ENCODE results near the gene GIMAP2. TPM values are rescaled to one million over a fixed set of nuclear protein-coding genes. Genes with fewer than 3 reads are reported as not detected.

Gene GIMAP2
- total RNA-seq, 1 experiment from 2014 or later: 3.9 TPM

DNA sequence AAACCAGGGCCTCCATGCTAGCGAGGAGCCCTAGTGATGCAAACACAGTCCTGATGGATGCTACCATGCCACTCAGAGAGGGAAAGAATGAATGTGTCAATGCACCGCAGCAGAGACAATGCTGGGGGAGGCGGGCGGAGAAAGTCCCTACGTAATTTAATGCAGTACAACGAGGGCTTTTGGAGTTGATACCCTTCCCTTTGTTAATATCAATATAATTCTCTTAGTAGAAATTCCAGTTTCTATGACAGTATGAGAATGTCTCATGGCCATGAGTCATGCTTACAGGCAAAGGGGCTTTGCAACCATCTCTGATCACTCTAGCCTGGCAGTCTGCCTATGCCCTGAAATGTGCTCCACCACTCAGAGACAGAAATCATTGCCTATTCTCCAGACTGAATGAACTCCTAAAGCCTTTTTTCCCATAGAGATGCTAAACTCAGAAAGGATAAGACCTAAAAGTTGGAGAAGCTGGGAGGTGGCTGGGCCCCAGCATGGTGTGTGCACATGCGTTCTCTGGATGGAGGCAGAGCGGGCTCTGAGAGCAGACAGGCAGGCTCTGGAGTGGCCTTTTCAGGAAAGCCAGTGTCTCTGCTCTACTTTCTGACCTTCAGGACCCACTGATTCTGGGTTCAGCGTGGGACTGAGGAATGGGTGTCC lies 20.3 kb upstream of the GIMAP2 start:
- no peaks in the 10 kb centered on the region for H3K4me1 Mint-ChIP-seq (ENCODE audit: low read depth, unreplicated experiment)
- H3K4me3 Mint-ChIP-seq (ENCODE audit: low read depth, unreplicated experiment): no peak overlapping the region
- peaks cover 29% of the 10 kb centered on the region for H3K27me3 Mint-ChIP-seq (ENCODE audit: unreplicated experiment)
- no peaks in the 10 kb centered on the region for H3K36me3 Mint-ChIP-seq (ENCODE audit: insufficient read depth, unreplicated experiment)
- DNase-seq: no peak
- CTCF ChIA-PET: no interaction called here
- no peak overlapping the region for H3K27ac Mint-ChIP-seq (ENCODE audit: unreplicated experiment)
- intact Hi-C loops (cut with micrococcal nuclease; ENCODE audit: unreplicated experiment): no loop called here
- BruUV-seq (replicated peaks): no TSS peak
- H3K9me3 Mint-ChIP-seq (ENCODE audit: low read depth, unreplicated experiment): no peaks in the 10 kb centered on the region
- TF ChIP-seq, protein P1, sequence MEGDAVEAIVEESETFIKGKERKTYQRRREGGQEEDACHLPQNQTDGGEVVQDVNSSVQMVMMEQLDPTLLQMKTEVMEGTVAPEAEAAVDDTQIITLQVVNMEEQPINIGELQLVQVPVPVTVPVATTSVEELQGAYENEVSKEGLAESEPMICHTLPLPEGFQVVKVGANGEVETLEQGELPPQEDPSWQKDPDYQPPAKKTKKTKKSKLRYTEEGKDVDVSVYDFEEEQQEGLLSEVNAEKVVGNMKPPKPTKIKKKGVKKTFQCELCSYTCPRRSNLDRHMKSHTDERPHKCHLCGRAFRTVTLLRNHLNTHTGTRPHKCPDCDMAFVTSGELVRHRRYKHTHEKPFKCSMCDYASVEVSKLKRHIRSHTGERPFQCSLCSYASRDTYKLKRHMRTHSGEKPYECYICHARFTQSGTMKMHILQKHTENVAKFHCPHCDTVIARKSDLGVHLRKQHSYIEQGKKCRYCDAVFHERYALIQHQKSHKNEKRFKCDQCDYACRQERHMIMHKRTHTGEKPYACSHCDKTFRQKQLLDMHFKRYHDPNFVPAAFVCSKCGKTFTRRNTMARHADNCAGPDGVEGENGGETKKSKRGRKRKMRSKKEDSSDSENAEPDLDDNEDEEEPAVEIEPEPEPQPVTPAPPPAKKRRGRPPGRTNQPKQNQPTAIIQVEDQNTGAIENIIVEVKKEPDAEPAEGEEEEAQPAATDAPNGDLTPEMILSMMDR (IDR thresholded peaks at IDR 0.05; ENCODE audit: unreplicated experiment): no peak

DNA sequence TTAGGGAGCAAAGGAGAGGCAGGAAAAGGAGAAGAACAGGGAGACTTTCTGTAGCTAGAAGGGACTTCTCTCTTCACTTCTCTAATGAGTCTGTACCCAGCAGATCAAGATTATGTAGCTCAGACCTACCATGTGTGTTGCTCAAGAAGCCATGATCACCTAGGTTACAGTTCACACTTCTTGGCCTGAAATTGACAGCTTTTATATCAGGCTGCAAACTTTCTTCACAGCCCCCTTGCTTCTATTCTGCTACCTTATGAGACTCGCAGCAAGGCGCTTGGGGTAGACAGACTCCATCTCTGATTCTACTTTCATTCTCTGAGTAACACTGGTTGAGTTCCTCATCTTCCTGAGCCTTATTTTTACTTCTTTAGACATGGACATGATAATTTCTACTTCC lies 19.6 kb upstream of the GIMAP2 start:
- BruUV-seq (replicated peaks): no TSS peak

DNA sequence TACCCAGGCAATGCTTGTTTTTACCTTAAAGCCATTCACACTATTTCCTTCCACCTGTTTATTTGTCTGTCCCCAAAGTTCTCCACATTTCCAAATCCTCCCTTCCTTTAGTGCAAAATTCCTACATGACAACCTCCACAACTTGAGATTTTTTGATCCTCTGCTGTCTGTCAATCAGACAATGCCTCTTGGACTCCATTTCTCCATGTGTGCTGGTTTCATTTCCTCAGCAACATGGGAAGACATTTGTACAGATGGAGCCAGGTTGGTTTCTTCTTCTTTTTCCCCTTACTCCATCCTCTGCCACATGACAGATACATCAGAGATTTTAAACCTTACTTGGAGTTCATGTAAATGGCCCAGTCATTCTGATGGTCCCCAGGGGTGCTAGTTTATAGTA lies 19.1 kb upstream of the GIMAP2 start:
- intact Hi-C loops (cut with micrococcal nuclease; ENCODE audit: unreplicated experiment): no loop called here
- no peaks in the 10 kb centered on the region for H3K4me1 Mint-ChIP-seq (ENCODE audit: low read depth, unreplicated experiment)
- no peaks in the 10 kb centered on the region for H3K36me3 Mint-ChIP-seq (ENCODE audit: insufficient read depth, unreplicated experiment)
- no peak for DNase-seq
- H3K27ac Mint-ChIP-seq (ENCODE audit: unreplicated experiment): no peak overlapping the region
- TF ChIP-seq, protein P1 (IDR thresholded peaks at IDR 0.05; ENCODE audit: unreplicated experiment): no peak
- CTCF ChIA-PET: no interaction called here
- no peak overlapping the region for H3K4me3 Mint-ChIP-seq (ENCODE audit: low read depth, unreplicated experiment)
- H3K9me3 Mint-ChIP-seq (ENCODE audit: low read depth, unreplicated experiment): no peaks in the 10 kb centered on the region
- H3K27me3 Mint-ChIP-seq (ENCODE audit: unreplicated experiment): peaks cover 29% of the 10 kb centered on the region
- no TSS peak for BruUV-seq (replicated peaks)

More for the DNA sequence above, 19.6 kb upstream of the GIMAP2 start:
- Mint-ChIP-seq H3K9me3 (ENCODE audit: low read depth, unreplicated experiment) (no peaks in the 10 kb centered on the region), H3K4me1 (ENCODE audit: low read depth, unreplicated experiment) (no peaks in the 10 kb centered on the region), H3K4me3 (ENCODE audit: low read depth, unreplicated experiment) (no peak overlapping the region), H3K36me3 (ENCODE audit: insufficient read depth, unreplicated experiment) (no peaks in the 10 kb centered on the region), H3K27me3 (ENCODE audit: unreplicated experiment) (peaks cover 29% of the 10 kb centered on the region), H3K27ac (ENCODE audit: unreplicated experiment) (no peak overlapping the region)
- TF ChIP-seq, protein P1 (IDR thresholded peaks at IDR 0.05; ENCODE audit: unreplicated experiment): no peak
- no peak for DNase-seq
- intact Hi-C loops (cut with micrococcal nuclease; ENCODE audit: unreplicated experiment): no loop called here
- CTCF ChIA-PET: no interaction called here

DNA sequence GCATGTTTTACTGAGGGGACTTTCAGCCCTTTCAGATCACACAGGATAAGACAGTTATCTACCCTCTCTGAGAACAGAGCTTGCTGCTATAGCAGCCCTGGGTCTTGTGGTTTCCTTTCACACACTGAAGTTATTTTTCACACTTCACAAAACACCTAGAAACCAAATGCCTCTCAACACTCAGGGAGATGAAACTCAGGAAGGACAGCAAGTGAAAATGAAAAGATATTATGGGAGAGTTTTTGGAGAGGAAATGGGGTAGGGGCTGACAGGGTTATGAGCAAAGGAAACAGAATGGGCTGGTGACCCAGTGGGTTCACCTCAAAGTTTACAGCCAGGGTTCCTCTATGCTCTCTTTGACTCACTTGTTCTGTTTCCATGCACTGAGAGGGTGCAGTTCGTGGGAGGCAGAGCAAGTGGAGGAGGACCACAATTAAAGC lies 17.0 kb upstream of the GIMAP2 start:
- intact Hi-C loops (cut with micrococcal nuclease; ENCODE audit: unreplicated experiment): no loop called here

More for the DNA sequence above, 17.0 kb upstream of the GIMAP2 start:
- Mint-ChIP-seq H3K36me3 (ENCODE audit: insufficient read depth, unreplicated experiment) (no peaks in the 10 kb centered on the region), H3K4me1 (ENCODE audit: low read depth, unreplicated experiment) (no peaks in the 10 kb centered on the region), H3K27ac (ENCODE audit: unreplicated experiment) (no peak overlapping the region), H3K27me3 (ENCODE audit: unreplicated experiment) (peaks cover 25% of the 10 kb centered on the region), H3K9me3 (ENCODE audit: low read depth, unreplicated experiment) (no peaks in the 10 kb centered on the region), H3K4me3 (ENCODE audit: low read depth, unreplicated experiment) (no peak overlapping the region)
- DNase-seq: no peak
- TF ChIP-seq, protein P1 (IDR thresholded peaks at IDR 0.05; ENCODE audit: unreplicated experiment): no peak
- no TSS peak for BruUV-seq (replicated peaks)
- CTCF ChIA-PET: interaction anchor here (0.7 kb wide), 1 partner anchor 213 kb away, joined by 3 read pairs; no protein-coding TSS in a partner anchor

Data from Calu3 (cell line).